A549 (cell line): Measurements from ENCODE around the gene OLFM3.

Experiments
- MAFK ChIP-seq: fragments of 450-650 bp; IDR thresholded peaks from 2 replicates; pipeline ENCODE4 v1.6.1; 2014; ENCODE audit not compliant: partially characterized antibody
- ZC3H11A ChIP-seq: fragments of 450-650 bp; IDR thresholded peaks from 2 replicates; pipeline ENCODE4 v1.6.1; 2014; ENCODE audit warnings: antibody characterized with exemption, mild to moderate bottlenecking
- ZFP36 ChIP-seq: fragments of 450-650 bp; IDR thresholded peaks from 2 replicates; pipeline ENCODE4 v1.6.1; 2014; ENCODE audit warnings: borderline replicate concordance; ENCODE audit not compliant: partially characterized antibody
- TF ChIP-seq, protein P1 (sequence below): fragments of >200 bp; sonication (Bioruptor Twin); formaldehyde crosslinking; IDR thresholded peaks from 3 replicates; pipeline ENCODE4 v1.5.1; 2016
- TF ChIP-seq, protein P2 (sequence below): fragments of 150-350 bp; IDR thresholded peaks from 2 replicates; pipeline ENCODE4 v1.6.1; 2014; ENCODE audit warnings: low read depth, mild to moderate bottlenecking, low read length
- TF ChIP-seq, protein P3 (sequence below): fragments of 450-650 bp; IDR thresholded peaks from 2 replicates; pipeline ENCODE4 v1.6.1; 2014; ENCODE audit warnings: antibody characterized with exemption

GRCh38 chr1:101977266-101977665 lies 19.5 kb downstream of the OLFM3 start:
- TF ChIP-seq, protein P1, sequence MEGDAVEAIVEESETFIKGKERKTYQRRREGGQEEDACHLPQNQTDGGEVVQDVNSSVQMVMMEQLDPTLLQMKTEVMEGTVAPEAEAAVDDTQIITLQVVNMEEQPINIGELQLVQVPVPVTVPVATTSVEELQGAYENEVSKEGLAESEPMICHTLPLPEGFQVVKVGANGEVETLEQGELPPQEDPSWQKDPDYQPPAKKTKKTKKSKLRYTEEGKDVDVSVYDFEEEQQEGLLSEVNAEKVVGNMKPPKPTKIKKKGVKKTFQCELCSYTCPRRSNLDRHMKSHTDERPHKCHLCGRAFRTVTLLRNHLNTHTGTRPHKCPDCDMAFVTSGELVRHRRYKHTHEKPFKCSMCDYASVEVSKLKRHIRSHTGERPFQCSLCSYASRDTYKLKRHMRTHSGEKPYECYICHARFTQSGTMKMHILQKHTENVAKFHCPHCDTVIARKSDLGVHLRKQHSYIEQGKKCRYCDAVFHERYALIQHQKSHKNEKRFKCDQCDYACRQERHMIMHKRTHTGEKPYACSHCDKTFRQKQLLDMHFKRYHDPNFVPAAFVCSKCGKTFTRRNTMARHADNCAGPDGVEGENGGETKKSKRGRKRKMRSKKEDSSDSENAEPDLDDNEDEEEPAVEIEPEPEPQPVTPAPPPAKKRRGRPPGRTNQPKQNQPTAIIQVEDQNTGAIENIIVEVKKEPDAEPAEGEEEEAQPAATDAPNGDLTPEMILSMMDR = no peak
- no peak for TF ChIP-seq MAFK
- TF ChIP-seq, protein P2, sequence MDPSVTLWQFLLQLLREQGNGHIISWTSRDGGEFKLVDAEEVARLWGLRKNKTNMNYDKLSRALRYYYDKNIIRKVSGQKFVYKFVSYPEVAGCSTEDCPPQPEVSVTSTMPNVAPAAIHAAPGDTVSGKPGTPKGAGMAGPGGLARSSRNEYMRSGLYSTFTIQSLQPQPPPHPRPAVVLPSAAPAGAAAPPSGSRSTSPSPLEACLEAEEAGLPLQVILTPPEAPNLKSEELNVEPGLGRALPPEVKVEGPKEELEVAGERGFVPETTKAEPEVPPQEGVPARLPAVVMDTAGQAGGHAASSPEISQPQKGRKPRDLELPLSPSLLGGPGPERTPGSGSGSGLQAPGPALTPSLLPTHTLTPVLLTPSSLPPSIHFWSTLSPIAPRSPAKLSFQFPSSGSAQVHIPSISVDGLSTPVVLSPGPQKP = no peak
- TF ChIP-seq, protein P3, sequence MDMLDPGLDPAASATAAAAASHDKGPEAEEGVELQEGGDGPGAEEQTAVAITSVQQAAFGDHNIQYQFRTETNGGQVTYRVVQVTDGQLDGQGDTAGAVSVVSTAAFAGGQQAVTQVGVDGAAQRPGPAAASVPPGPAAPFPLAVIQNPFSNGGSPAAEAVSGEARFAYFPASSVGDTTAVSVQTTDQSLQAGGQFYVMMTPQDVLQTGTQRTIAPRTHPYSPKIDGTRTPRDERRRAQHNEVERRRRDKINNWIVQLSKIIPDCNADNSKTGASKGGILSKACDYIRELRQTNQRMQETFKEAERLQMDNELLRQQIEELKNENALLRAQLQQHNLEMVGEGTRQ = no peak
- no peak for TF ChIP-seq ZFP36
- TF ChIP-seq ZC3H11A = no peak
